Lower leg skin (tissue), 3 donors: ENCODE data around the gene CLPTM1.

Source experiments
- CTCF ChIP-seq, 3 donors: fragments of 450-650 bp; IDR thresholded peaks; one replicate each; pipeline ENCODE4 v1.5.1; 2016; ENCODE audit warnings: antibody characterized with exemption in 3 of 3, mild to moderate bottlenecking in 3 of 3, moderate library complexity in 2 of 3
- POLR2A ChIP-seq, 2 donors: fragments of 450-650 bp; IDR thresholded peaks; one replicate each; pipeline ENCODE4 v1.6.1; 2016 to 2017; ENCODE audit warnings: antibody characterized with exemption in 2 of 2, mild to moderate bottlenecking in 1 of 2, moderate library complexity in 1 of 2

GRCh38 chr19:45035755-45036154 is 80.6 kb downstream of the CLPTM1 start:
- TF ChIP-seq CTCF (IDR thresholded peaks at IDR 0.05), result no peak
- no peak for TF ChIP-seq POLR2A (IDR thresholded peaks at IDR 0.05)
